OCI-LY3 (cell line): Measurements from ENCODE around the gene NPBWR2.
A peak's percentile ranks its signal among the peaks of the same experiment; 100 is the strongest.

Experiments
- H2AFZ ChIP-seq: fragments of 200-600, 300-600 bp; shearing (Covaris generic); 2 replicates; pipeline ENCODE4 v1.6.0; 2014; ENCODE audit warnings: antibody characterized with exemption, low read depth, low read length
- H3K27ac ChIP-seq: fragments of 200-600, 300-600 bp; sonication (generic); 2 replicates; pipeline ENCODE4 v1.5.1; 2014; ENCODE audit warnings: mild to moderate bottlenecking, low read length, moderate library complexity, mixed read lengths
- H3K27me3 ChIP-seq: fragments of 200-600, 300-600 bp; sonication (generic); 2 replicates; pipeline ENCODE4 v1.6.1; 2014; ENCODE audit warnings: low read depth, low read length, mixed read lengths
- H3K36me3 ChIP-seq: fragments of 200-600, 300-600 bp; sonication (generic); replicated peaks from 2 replicates; pipeline ENCODE3; 2014; ENCODE audit warnings: low read depth, low read length, mixed read lengths
- H3K4me1 ChIP-seq: fragments of 300-600, 200-600 bp; sonication (generic); 2 replicates; pipeline ENCODE4 v1.6.1; 2014; ENCODE audit warnings: low read length, mixed read lengths
- H3K4me2 ChIP-seq: fragments of 200-600, 300-600 bp; sonication (generic); 2 replicates; pipeline ENCODE4 v1.6.1; 2014; ENCODE audit warnings: low read length, mixed read lengths
- H3K4me3 ChIP-seq: fragments of 300-600, 200-600 bp; sonication (generic); 2 replicates; pipeline ENCODE4 v1.5.1; 2014; ENCODE audit warnings: antibody characterized with exemption, mild to moderate bottlenecking, low read length, moderate library complexity
- H3K79me2 ChIP-seq: fragments of 300-600, 200-600 bp; shearing (Covaris generic); 2 replicates; pipeline ENCODE4 v1.6.1; 2014; ENCODE audit warnings: mild to moderate bottlenecking, low read length, mixed read lengths
- H3K9ac ChIP-seq: fragments of 300-600, 200-600 bp; shearing (Covaris generic); 2 replicates; pipeline ENCODE4 v1.6.0; 2014; ENCODE audit warnings: mild to moderate bottlenecking, low read length, moderate library complexity
- H3K9me3 ChIP-seq: fragments of 200-600, 300-600 bp; shearing (Covaris generic); 2 replicates; pipeline ENCODE4 v1.6.1; 2014; ENCODE audit warnings: low read length, mixed read lengths; ENCODE audit not compliant: insufficient read depth
- H4K20me1 ChIP-seq: fragments of 200-600, 300-600 bp; sonication (generic); 2 replicates; pipeline ENCODE4 v1.6.1; 2016; ENCODE audit warnings: low read length, mixed read lengths; ENCODE audit not compliant: insufficient read depth
- CTCF ChIP-seq: fragments of 200-600, 300-600 bp; sonication (generic); IDR thresholded peaks from 2 replicates; pipeline ENCODE4 v1.5.1; 2014; ENCODE audit warnings: antibody characterized with exemption, low read length, low read depth
- EZH2phosphoT487 ChIP-seq: fragments of 200-600 bp; shearing (Covaris generic); IDR thresholded peaks from 2 replicates; pipeline ENCODE4 v1.6.1; 2018; ENCODE audit warnings: antibody characterized with exemption, mixed run types, low read depth

The NPBWR2 gene

GRCh38 chr20:64063389-64064144 is 43.8 kb downstream of the NPBWR2 start:
- peaks cover 21% of the 10 kb centered on the region for H3K4me1 ChIP-seq
- H3K4me3 ChIP-seq, result peak overlapping the region; percentile 88
- peak overlapping the region; percentile 78 for H3K9ac ChIP-seq
- H3K27me3 ChIP-seq, result peaks cover 4% of the 10 kb centered on the region; the same call in 1 of the 2 replicates
- H3K9me3 ChIP-seq, result no peaks in the 10 kb centered on the region
- H3K4me2 ChIP-seq, result peak overlapping the region; percentile 91
- H3K36me3 ChIP-seq, result no peaks in the 10 kb centered on the region
- H3K79me2 ChIP-seq, result no peaks in the 10 kb centered on the region
- no peak overlapping the region for H3K27ac ChIP-seq
- H2AFZ ChIP-seq, result no peak overlapping the region
- no peaks in the 10 kb centered on the region for H4K20me1 ChIP-seq
- TF ChIP-seq EZH2phosphoT487 (no peak), CTCF (no peak)

- no peak for TF ChIP-seq EZH2phosphoT487
- no peak for TF ChIP-seq CTCF
- Histone ChIP-seq H3K4me1 (peaks cover 29% of the 10 kb centered on the region), H3K27me3 (peaks cover 4% of the 10 kb centered on the region; the same call in 1 of the 2 replicates), H3K4me3 (peak within 1 kb of the TSS; percentile 88), H3K4me2 (peak within 1 kb of the TSS; percentile 91), H3K36me3 (no peaks in the 10 kb centered on the region), H3K9ac (peak within 1 kb of the TSS; percentile 78), H3K27ac (no peak within 1 kb of the TSS), H3K79me2 (no peaks in the 10 kb centered on the region), H2AFZ (peak within 1 kb of the TSS; percentile 83; the same call in 1 of the 2 replicates), H3K9me3 (no peaks in the 10 kb centered on the region), H4K20me1 (no peaks in the 10 kb centered on the region)
Measured at GRCh38 chr20:64062596-64063388, 44.6 kb downstream of the NPBWR2 start, which contains the start of gene TCEA2. Gene TCEA2, plus strand, starts transcription at chr20:64063198. Its CDS starts 115 bp downstream, at chr20:64063313.

- no peaks in the 10 kb centered on the region for H3K36me3 ChIP-seq
- H3K9me3 ChIP-seq, result no peaks in the 10 kb centered on the region
- H3K4me2 ChIP-seq, result peak overlapping the region; percentile 87
- no peaks in the 10 kb centered on the region for H4K20me1 ChIP-seq
- H3K27ac ChIP-seq, result no peak overlapping the region
- H2AFZ ChIP-seq, result no peak overlapping the region
- peak overlapping the region; percentile 67 for H3K9ac ChIP-seq
- H3K4me3 ChIP-seq, result peak overlapping the region; percentile 88
- peaks cover 33% of the 10 kb centered on the region for H3K4me1 ChIP-seq
- no peaks in the 10 kb centered on the region for H3K79me2 ChIP-seq
- peaks cover 4% of the 10 kb centered on the region; the same call in 1 of the 2 replicates for H3K27me3 ChIP-seq
- TF ChIP-seq EZH2phosphoT487, result no peak
- no peak for TF ChIP-seq CTCF
Measured at GRCh38 chr20:64062276-64062595, 45.1 kb downstream of the NPBWR2 start.

GRCh38 chr20:64058536-64058935 is 48.8 kb downstream of the NPBWR2 start:
- Histone ChIP-seq H3K4me1 (peaks cover 50% of the 10 kb centered on the region), H4K20me1 (no peaks in the 10 kb centered on the region), H3K4me3 (peak overlapping the region; percentile 69), H3K79me2 (no peaks in the 10 kb centered on the region), H3K27me3 (peaks cover 5% of the 10 kb centered on the region; the same call in 1 of the 2 replicates), H3K27ac (no peak overlapping the region), H3K4me2 (peak overlapping the region; percentile 83), H2AFZ (no peak overlapping the region), H3K9ac (peak overlapping the region; percentile 43; the same call in 1 of the 2 replicates), H3K9me3 (no peaks in the 10 kb centered on the region), H3K36me3 (no peaks in the 10 kb centered on the region)
- TF ChIP-seq CTCF (no peak), EZH2phosphoT487 (no peak)
